GM21786 (cell line): ENCODE results near the gene CXCR5.
A peak's percentile ranks its signal among the peaks of the same experiment; 100 is the strongest.

ENCODE experiments used
- ATAC-seq: cut with Tn5 transposase; IDR thresholded peaks from one replicate; pipeline ENCODE4 v1.9.1; 2021; ENCODE audit not compliant: unreplicated experiment

CXCR5 gene

DNA sequence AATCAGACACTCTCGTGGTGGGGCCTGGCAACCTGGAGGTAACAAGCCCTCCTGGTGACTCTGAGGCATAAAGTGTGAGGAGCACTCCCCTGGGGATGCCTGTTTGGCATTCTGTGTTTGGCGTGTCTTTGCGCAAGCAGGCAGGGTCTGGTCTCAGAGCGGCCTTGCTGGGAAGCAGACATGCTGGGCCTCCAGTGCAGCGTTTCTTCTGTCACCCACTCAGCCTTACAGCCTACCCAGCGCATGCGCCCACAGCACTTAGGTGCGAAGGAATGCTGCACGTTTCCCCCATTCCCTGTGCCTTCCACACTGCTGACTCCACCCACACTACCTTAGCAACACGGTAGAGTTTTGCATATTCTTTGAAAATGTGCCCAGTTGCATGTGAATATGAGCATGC lies 7.4 kb upstream of the CXCR5 start:
- ATAC-seq, result no peak

DNA sequence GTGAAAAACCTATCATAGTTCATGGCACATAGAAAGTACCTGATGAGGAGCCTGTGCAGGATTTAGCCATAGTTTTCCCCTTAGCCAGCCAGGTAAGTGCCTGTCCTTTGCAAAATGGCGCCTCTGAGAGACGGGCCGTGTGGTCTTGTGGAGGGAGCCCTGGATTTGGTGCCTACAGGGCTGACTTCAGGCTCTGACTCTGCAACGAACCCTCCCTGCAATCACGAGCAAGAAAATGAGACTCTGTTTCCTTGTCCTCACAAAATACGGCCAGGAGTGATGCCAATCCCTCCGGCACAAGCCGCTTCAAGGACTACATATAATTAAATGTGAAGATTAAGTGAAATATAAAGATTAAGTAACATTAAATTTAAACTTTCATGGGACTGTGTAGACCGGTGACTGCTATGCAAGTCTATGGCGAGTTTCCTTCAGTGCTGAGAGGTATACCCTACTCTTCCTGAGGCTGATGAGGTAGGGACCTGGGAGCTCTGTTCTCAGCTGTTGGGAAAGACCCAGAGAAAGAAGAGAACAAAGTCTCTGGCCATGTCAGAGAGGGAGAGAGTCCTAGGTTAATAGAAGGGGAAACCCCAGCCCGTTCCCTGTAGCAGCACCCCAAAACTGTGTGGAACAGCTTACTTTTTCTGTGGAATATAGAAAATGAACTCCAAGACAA lies 6.1 kb upstream of the CXCR5 start:
- no peak for ATAC-seq

DNA sequence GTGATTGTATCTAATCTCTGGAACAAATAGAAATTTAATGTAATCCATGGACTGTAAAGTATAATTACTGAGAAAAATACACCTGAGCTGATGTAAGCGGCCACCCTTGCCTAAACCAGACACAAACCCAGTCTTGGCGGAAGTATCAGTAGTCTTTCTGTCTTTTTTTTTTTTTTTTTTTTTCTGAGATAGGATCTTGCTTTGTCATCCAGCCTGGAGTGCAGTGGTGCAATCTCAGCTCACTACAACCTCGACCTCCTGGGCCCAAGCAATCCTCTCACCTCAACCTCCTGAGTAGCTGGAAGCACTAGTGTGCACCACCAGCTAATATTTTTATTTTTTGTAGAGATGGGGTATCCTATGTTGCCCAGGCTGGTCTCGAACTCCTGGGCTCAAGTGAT lies 5.5 kb upstream of the CXCR5 start:
- ATAC-seq, result no peak

DNA sequence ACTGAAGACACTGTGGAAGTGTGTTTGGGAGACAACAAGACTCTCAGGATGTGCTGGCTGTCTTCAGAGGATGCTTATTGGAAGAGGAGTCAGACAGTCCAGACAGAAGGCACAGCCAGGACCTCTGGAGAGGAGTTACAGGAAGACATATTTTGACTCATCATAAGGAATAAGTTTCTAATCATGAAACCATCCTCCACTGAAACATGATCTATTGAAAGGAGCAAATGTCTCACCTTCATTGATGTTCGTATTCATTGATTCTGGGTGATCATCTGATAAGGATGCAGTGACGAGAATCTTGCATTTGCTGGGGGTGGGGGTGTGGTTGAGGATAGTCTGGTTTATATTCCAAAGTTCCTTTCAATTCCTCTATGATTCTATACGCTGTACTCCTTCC lies 2.5 kb upstream of the CXCR5 start:
- ATAC-seq, result no peak

DNA sequence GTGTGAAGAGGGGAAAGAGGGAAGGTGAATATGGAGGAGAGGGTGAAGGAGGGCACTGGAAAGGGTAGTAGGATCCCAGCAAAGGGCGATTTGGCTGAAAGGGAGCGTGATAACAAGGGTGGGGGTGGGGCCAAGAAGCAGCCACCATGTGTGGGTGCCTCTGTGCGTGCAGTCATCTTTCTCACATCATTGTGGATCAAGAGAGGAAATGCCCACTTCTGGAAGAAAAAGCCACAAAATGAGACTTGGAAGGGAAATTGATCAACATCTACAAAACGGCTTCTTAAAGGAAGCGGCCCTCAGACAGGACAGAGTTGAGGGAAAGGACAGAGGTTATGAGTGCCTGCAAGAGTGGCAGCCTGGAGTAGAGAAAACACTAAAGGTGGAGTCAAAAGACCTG lies 1.2 kb upstream of the CXCR5 start:
- ATAC-seq, result no peak

DNA sequence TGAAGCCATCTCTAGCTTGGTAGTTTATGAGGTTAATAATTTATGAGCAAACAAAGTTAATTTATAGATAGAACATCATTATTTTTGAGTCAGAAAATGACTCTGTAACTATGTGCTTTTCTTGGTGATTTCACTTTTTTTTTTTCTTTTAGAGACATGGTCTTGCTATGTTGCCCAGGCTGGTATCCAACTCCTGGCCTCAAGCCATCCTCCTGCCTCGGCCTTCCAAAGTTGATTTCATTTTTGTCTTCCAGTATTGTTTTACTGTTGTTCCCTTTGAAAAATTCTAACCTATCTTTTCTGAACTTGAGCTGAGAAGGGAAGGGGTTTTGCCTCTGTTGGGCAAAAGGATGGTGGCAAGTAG lies 706 bp upstream of the CXCR5 start:
- no peak for ATAC-seq

DNA sequence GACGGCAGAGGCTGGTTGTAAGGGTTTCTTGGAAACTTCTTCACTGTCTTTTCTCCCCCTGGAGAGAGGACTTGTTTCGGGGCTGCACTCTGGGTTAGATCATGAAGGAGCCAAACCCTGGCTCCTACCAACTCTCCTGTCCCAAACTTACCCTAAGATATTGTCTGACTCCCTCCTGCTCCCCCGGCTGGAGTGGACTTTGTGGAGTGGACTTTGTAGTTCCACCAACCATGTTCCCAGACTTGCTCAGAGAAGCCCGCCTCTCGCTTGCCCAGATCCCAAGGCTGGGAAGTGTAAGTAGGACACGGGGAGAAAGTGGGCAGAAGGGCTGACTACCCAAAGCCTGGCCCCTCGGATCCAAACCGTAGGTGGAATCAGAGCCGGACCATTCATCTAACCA lies 1.2 kb downstream of the CXCR5 start:
- no peak for ATAC-seq

DNA sequence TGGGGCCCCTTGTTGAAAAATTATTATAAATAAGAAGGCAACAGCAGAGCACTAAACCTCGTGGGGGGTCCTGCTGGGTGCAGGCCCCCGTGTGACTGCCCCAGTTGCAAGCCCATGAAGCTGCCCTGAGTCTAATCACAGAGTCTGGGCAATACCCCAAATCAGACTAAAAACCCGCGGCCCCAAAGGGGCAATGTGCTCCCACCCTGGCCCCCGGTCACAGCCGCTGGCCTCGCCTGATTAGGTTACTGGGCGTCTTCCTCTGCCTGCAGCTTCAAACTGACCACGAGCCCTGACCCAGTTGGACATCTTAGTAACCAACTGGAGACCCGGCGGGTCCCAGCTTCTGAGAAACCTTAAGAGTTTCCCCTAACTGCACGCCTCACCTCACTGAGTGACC lies 1.6 kb downstream of the CXCR5 start:
- ATAC-seq, result no peak

DNA sequence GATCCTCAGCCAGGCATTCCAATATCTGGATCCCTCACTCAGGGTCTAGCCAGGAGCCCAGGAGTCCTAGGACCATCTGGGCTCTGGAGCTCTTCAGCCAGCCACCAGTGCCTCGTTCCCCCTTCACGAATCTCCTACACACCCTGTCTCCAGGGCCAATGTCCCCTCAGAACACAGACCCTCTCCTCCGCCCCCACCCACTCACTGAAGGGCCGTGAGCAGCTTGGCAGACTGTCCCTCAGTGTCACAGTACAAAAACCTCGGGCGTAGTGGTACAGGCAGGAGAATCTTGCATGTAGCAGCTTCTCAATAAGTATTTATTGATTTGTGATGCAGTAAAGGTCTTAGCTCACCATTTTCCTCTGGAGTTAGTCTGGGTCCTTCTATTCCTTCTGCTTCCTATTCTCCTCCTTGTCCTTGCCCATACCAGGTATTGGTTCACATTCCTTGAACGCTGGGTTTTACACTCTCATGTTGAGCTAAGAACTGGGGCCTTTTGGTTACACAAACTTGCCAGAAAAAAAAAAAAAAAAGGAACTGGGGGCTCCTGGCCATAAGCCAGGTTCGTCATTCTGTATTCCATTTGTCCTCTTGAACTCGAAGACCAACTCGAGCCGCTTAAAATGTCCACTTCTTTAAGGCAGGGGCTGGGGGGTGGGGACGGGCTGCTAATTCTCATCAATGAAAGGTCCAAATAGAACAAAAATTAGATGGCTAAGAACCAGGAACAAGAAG lies 2.3 kb downstream of the CXCR5 start:
- ATAC-seq, result no peak

DNA sequence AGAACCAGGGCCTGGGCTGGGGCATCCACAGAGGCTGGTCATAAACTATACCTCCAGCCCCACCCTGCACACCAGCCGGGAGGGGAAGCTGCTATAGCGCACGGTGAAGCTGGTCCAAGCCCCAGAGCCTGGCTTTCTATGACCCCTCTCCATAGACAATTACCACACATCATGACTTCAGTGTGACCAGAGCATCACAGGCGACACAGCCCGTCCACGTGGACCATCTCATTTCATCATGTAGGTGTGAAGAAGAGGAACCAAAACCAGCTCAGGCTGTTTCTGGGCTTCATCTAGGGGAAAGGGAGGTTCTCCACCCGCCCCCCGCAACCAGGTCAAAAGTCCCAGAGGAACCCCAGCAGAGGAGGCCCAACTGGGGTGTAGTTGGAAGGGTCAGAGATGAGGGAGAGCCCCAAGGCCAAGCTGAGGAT lies 3.0 kb downstream of the CXCR5 start:
- ATAC-seq, result no peak

DNA sequence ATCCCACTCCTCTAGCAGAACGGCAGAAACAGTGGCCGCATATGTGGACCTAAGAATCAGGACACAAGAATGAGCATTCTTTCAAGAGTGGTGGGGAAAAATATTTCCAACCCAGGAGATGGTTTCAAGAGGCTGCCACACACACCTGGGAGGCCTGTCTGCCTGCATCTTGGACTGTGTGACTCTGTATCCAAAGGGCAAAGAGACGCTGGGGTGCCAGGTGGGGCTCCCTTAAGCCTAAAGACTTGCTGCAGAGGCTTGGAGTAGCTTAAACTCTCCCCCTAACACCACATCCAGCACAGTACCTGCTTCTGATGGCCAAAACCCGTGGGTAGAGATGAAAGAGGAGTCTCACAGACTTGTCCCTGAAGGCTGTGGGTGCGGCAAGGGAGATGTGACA lies 3.5 kb downstream of the CXCR5 start:
- ATAC-seq, result no peak

DNA sequence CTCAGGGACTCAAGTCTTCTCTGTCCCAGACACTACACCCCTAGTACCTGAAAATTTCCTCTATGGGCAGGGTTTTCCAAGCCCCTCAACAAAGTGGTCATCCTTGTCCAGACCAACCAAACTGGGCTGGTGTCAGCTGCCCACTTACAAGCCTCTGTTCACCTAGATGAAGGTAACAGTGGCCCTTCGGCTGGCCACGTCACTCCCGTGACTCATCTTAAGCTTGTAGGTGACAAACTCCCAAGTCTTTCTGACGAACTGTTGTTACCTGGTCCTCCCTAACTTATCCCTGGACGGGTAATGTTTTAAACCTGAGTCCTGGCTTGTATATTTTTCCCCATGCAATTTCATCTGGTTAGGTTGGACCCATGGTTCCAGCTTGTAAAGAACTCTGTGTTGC lies 4.7 kb downstream of the CXCR5 start:
- no peak for ATAC-seq

DNA sequence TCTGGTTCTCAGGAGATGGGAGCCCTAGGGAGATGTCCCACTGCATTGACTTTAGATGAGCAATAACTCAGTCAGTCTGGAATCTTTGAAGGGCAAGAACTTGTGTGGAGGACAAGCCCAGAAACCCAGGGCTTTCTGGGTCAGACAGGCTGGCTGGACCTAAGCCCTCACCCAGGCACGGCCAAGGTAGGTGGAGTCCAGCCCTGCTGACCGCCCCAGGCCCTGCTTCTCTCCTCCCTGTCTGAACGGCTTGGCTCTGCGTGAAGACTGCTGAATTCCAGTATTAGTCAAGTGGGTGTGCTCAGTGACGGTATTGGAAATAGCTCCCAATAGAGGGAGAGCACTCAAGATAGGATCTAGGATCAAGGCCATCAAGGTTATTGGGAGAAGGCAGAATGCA lies 6.1 kb downstream of the CXCR5 start:
- ATAC-seq, result no peak

DNA sequence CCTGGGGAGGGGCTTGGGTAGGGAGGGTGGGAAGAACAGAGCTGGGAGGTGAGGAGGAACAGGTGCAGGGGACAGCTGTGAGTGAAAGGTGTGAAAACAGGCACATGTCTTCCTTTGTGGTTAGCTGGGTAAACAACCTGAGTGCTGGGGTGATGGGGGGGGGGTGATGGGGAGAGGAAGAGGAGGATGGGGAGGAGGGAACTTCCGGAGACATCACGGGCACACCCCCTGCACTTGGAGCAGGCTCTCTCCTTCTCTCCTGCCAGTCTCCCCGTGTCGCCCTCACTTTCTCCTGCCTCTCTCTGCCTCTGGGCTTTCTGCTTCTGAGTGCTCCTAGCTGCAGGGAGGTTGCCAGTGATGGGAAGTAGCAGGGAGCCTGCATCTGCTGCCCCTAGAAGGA lies 8.8 kb downstream of the CXCR5 start:
- ATAC-seq, result no peak

DNA sequence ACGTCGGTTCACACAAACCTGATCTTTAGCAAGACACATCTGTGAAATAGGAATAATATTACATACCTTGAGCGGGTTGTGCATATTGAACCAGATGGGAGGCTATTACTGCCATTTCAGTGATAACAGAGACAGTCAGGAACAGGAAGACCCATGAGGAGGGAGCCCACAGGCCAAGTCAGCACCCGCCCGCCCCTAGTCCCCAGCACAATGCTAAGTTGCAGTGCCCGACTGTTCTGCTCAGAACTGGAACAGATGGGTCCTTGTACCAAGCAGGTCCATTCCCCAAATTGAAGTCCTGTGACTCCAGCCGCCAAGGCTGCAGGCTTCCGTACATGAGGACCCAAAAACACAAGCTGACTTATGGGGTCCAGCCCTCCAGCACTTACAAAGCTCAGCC lies 9.3 kb downstream of the CXCR5 start:
- ATAC-seq, result no peak

DNA sequence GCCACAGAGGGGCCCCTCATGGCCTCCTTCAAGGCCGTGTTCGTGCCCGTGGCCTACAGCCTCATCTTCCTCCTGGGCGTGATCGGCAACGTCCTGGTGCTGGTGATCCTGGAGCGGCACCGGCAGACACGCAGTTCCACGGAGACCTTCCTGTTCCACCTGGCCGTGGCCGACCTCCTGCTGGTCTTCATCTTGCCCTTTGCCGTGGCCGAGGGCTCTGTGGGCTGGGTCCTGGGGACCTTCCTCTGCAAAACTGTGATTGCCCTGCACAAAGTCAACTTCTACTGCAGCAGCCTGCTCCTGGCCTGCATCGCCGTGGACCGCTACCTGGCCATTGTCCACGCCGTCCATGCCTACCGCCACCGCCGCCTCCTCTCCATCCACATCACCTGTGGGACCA lies 10.0 kb downstream of the CXCR5 start:
- no peak for ATAC-seq

DNA sequence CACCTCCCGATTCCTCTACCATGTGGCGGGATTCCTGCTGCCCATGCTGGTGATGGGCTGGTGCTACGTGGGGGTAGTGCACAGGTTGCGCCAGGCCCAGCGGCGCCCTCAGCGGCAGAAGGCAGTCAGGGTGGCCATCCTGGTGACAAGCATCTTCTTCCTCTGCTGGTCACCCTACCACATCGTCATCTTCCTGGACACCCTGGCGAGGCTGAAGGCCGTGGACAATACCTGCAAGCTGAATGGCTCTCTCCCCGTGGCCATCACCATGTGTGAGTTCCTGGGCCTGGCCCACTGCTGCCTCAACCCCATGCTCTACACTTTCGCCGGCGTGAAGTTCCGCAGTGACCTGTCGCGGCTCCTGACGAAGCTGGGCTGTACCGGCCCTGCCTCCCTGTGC lies 10.5 kb downstream of the CXCR5 start:
- ATAC-seq, result no peak

DNA sequence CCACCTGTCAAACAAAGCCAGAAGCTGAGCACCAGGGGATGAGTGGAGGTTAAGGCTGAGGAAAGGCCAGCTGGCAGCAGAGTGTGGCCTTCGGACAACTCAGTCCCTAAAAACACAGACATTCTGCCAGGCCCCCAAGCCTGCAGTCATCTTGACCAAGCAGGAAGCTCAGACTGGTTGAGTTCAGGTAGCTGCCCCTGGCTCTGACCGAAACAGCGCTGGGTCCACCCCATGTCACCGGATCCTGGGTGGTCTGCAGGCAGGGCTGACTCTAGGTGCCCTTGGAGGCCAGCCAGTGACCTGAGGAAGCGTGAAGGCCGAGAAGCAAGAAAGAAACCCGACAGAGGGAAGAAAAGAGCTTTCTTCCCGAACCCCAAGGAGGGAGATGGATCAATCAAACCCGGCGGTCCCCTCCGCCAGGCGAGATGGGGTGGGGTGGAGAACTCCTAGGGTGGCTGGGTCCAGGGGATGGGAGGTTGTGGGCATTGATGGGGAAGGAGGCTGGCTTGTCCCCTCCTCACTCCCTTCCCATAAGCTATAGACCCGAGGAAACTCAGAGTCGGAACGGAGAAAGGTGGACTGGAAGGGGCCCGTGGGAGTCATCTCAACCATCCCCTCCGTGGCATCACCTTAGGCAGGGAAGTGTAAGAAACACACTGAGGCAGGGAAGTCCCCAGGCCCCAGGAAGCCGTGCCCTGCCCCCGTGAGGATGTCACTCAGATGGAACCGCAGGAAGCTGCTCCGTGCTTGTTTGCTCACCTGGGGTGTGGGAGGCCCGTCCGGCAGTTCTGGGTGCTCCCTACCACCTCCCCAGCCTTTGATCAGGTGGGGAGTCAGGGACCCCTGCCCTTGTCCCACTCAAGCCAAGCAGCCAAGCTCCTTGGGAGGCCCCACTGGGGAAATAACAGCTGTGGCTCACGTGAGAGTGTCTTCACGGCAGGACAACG lies 11.7 kb downstream of the CXCR5 start:
- ATAC-seq, result peak; percentile 61

DNA sequence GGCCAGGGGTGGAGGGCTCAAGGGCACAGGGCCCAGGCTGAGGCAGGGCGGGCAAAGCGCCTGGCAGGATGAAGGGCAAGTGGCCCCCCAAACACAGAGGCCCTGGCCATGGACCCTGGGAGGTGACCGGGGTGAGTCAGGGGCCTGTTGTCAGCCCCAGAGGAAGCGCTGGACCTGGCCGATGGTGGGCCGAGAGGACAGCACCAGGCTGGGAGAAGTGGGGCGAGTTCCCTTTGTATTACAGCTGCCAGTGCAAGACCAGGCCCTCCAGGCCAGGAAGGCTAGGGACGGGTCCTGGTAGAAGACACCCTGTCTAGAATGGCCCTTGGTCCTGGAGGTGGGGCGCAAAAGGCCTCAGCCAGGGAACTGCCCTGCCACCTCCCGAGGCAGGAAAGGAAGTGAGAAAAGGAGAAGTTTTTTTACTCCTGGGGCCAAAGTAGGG lies 12.8 kb downstream of the CXCR5 start:
- ATAC-seq, result no peak

DNA sequence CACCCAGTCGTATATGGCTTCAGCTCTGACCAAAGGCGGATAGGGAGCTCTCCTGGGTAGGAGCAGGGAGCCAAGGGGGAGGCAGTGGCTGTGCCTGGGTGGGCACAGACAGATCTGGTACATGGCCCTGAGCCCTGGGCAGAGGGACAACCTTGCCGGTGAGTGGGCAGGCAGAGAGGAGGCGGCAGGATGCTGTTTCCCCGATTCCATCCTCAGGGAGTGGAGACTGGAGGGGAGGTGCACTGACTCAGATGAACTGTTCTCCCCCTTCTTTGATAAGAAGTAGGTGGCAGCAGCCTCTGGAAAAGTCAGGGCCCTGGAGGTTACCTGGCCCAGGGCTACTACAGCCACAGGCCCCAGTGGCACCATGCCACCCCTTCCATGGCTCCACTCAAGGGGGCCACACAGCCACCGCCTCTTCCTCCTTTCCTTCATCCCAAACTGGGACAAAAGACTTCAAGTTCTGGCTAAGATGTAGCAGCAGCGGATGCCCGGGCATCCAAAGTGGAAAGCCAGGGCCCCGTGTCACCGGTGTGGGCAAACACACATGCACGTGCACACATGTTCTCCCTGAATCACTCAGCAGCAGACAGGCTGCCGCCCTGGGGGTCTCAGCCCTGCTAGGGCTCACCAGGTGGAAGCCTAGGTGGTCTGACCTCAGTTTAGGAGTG lies 13.4 kb downstream of the CXCR5 start:
- no peak for ATAC-seq

DNA sequence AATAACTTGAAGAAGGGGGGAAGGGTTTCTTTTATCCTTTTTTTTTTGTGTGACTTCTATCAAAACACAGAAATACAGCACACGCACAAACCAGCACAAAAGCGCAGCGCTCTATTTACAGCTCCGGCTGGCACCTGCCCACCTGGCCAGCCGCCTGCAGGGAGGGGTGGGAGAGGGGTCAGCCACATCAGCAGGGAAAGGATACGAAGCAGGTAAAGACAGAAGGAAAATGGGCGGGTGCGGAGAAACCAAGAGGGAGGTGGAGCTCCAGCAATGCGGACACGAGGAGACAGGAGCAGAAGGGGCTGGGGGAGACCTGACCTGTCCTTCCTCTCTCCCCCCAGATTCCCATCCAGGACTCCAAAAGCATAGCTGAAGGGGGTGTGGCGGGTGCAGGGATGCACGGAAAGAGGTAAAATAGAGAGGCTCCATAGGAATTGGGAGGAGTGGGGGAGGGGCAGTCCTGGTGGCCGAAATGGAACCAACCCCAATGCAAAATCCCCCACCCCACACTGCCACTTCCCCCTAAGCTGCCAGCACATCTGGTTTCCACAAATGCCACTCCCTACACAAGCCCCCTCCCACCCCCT lies 14.1 kb downstream of the CXCR5 start:
- ATAC-seq, result no peak
